ENCODE data around the gene PAPPA2. TPM values are rescaled to one million over a fixed set of nuclear protein-coding genes. Genes with fewer than 3 reads are reported as not detected.
"Not testable (repeated sequence)": the region's sequence is repeated elsewhere in the genome, so short reads cannot be mapped to it uniquely, and the experiment has no call there.

The PAPPA2 gene
- total RNA-seq, 4 donors from 2014 or later, result 0.07 to 0.97 (median 0.14) TPM

DNA sequence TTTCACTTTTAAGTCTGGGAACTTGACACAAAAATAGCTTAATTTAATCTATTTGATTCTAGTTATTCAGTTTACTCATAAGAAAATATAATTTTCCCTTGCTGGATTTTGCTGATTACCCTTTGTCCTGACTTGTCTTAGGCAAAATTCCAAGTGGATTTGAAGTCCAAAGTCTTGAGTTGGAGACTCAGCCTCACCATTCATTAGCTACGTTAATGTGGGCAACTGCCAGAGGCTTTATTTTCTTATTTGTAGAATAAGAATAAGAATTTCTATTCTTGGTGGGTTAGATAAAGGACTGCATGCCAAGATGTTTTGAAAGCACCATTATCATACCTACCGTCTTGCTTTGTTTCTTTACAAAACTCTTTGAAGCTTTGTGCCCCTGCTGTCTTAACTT lies 22.8 kb upstream of the PAPPA2 start:
- no peak for DNase-seq (ENCODE audit: low spot score in 2 of 2)
- H3K4me3 ChIP-seq (ENCODE audit: low read depth, poor library complexity, severe bottlenecking), result no peak overlapping the region
- intact Hi-C loops (cut with DNase I; ENCODE audit: low total_unique reads), result no loop called here
- WGBS, 2 donors, result 36 to 44% methylated on average over 2 of the region's 2 CpGs
- no peak for TF ChIP-seq POLR2A (IDR thresholded peaks at IDR 0.05)
- TF ChIP-seq, protein P1, sequence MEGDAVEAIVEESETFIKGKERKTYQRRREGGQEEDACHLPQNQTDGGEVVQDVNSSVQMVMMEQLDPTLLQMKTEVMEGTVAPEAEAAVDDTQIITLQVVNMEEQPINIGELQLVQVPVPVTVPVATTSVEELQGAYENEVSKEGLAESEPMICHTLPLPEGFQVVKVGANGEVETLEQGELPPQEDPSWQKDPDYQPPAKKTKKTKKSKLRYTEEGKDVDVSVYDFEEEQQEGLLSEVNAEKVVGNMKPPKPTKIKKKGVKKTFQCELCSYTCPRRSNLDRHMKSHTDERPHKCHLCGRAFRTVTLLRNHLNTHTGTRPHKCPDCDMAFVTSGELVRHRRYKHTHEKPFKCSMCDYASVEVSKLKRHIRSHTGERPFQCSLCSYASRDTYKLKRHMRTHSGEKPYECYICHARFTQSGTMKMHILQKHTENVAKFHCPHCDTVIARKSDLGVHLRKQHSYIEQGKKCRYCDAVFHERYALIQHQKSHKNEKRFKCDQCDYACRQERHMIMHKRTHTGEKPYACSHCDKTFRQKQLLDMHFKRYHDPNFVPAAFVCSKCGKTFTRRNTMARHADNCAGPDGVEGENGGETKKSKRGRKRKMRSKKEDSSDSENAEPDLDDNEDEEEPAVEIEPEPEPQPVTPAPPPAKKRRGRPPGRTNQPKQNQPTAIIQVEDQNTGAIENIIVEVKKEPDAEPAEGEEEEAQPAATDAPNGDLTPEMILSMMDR (IDR thresholded peaks at IDR 0.05), result no peak

DNA sequence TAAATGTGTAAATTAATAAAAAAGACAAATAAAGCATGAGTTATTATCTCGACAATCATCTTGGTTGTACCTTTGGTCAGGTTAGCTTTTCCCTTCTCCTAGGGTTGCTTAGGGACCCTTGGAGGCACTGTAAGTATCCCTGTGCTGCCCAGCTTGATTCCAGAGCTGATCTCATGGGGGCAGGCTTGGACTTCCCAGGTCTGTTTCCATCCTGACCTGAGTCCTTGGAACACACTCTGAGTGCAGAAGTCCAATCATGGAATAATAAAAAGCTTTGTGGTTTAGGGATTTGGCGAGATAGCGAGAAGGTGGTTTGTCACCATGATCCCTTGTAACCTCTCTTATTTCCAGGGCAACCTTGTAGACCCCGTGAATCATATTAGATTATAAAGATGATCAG lies 18.7 kb upstream of the PAPPA2 start:
- no peak for TF ChIP-seq POLR2A (IDR thresholded peaks at IDR 0.05)
- no peak overlapping the region for H3K4me3 ChIP-seq (ENCODE audit: low read depth, poor library complexity, severe bottlenecking)
- DNase-seq (ENCODE audit: low spot score in 2 of 2), result no peak
- 84 to 86% methylated on average over 4 of the region's 4 CpGs for WGBS, 2 donors
- intact Hi-C loops (cut with DNase I; ENCODE audit: low total_unique reads), result no loop called here

DNA sequence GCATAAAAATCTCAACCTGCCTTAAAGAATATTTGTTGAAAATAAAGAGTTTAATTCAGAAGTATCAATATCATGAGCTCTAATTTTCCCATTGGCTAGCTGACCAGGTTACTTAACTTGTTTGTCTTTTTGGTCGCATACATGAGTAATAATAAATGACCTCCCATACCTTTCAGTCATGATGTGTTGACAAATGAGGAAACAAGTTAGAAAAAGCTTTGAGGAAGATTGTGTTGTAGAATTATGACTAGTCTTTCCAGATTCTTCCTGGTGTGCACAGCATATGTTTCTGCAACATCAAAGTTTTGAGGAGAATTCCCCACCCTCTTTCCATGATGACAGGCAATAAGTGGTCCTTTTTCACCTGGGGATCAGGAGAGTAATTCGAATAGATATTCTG lies 17.6 kb upstream of the PAPPA2 start:
- no peak for TF ChIP-seq POLR2A (IDR thresholded peaks at IDR 0.05)
- TF ChIP-seq, protein P1 (IDR thresholded peaks at IDR 0.05), result no peak
- intact Hi-C loops (cut with DNase I; ENCODE audit: low total_unique reads), result no loop called here
- 62 to 67% methylated on average over 2 of the region's 2 CpGs for WGBS, 2 donors
- no peak overlapping the region for H3K4me3 ChIP-seq (ENCODE audit: low read depth, poor library complexity, severe bottlenecking)
- no peak for DNase-seq (ENCODE audit: low spot score in 2 of 2)

- TF ChIP-seq, protein P1 (IDR thresholded peaks at IDR 0.05), result no peak
- no peak for TF ChIP-seq POLR2A (IDR thresholded peaks at IDR 0.05)
- no peak overlapping the region for H3K4me3 ChIP-seq (ENCODE audit: low read depth, poor library complexity, severe bottlenecking)
- intact Hi-C loops (cut with DNase I; ENCODE audit: low total_unique reads), result no loop called here
- 50 to 66% methylated on average over 4 of the region's 4 CpGs for whole genome bisulfite sequencing, 2 donors
- no peak for DNase-seq (ENCODE audit: low spot score in 2 of 2)
Observed at GRCh38 chr1:176448340-176448739, 14.6 kb upstream of the PAPPA2 start.

GRCh38 chr1:176450526-176450925 lies 12.4 kb upstream of the PAPPA2 start:
- DNase-seq (ENCODE audit: low spot score in 2 of 2), result no peak
- intact Hi-C loops (cut with DNase I; ENCODE audit: low total_unique reads), result no loop called here
- no peak for TF ChIP-seq POLR2A (IDR thresholded peaks at IDR 0.05)
- TF ChIP-seq, protein P1 (IDR thresholded peaks at IDR 0.05), result no peak
- 59 to 81% methylated on average over 1 of the region's 1 CpG for WGBS, 2 donors
- H3K4me3 ChIP-seq (ENCODE audit: low read depth, poor library complexity, severe bottlenecking), result no peak overlapping the region

GRCh38 chr1:176451741-176452140 lies 11.2 kb upstream of the PAPPA2 start:
- WGBS, 2 donors, result 81 to 85% methylated on average over 2 of the region's 2 CpGs
- intact Hi-C loops (cut with DNase I; ENCODE audit: low total_unique reads); DNase-seq (ENCODE audit: low spot score in 2 of 2); H3K4me3 ChIP-seq (ENCODE audit: low read depth, poor library complexity, severe bottlenecking): not testable (repeated sequence)

DNA sequence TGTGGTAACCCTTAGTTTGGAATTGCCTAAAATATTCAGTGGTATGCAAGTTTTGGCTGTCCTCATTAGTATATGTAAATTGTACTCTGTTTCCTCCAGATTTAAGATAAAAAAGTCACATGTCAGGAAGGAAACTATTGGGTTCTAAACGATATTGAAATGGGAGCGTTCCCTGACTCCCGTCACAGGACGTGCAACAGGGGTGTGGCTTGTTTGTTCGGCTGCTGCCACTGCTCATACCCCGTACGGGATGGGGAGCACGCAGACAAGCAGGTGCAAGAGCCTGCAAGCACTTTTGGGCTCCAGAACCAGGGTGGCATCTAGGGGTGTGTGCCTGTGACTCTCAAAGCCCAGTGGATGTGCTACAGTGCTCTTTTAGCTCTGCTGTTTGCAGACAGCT lies 6.2 kb upstream of the PAPPA2 start:
- no peak for DNase-seq (ENCODE audit: low spot score in 2 of 2)
- TF ChIP-seq, protein P1 (IDR thresholded peaks at IDR 0.05), result no peak
- no peak for TF ChIP-seq POLR2A (IDR thresholded peaks at IDR 0.05)
- intact Hi-C loops (cut with DNase I; ENCODE audit: low total_unique reads), result no loop called here
- 87 to 90% methylated on average over 8 of the region's 8 CpGs for WGBS, 2 donors
- no peak overlapping the region for H3K4me3 ChIP-seq (ENCODE audit: low read depth, poor library complexity, severe bottlenecking)

Measured in lower leg skin (tissue), 4 donors.